Measurements from ENCODE around the gene LDLRAD3. TPM values are rescaled to one million over a fixed set of nuclear protein-coding genes. Genes with fewer than 3 reads are reported as not detected.

Gene LDLRAD3
- total RNA-seq, 2 donors from 2014 or later: 19.2 to 30.6 TPM

- Mint-ChIP-seq H3K27ac (no peak overlapping the region), H3K9me3 (no peaks in the 10 kb centered on the region), H3K36me3 (ENCODE audit: low read depth) (peaks cover 11% of the 10 kb centered on the region), H3K4me3 (no peak overlapping the region), H3K27me3 (ENCODE audit: insufficient read depth) (no peaks in the 10 kb centered on the region), H3K4me1 (peaks cover 5% of the 10 kb centered on the region)
- Histone ChIP-seq H3K4me1 (ENCODE audit: control insufficient read depth, insufficient read depth, low read length) (peaks cover 4% of the 10 kb centered on the region), H3K27me3 (ENCODE audit: control insufficient read depth, insufficient read depth, low read length, poor library complexity, severe bottlenecking) (no peaks in the 10 kb centered on the region), H3K36me3 (ENCODE audit: control insufficient read depth, insufficient read depth, low read length) (no peaks in the 10 kb centered on the region), H3K4me3 (ENCODE audit: low read length) (no peak overlapping the region), H3K9ac (ENCODE audit: extremely low read depth, low read length, poor library complexity, severe bottlenecking) (no peak overlapping the region), H3K27ac (ENCODE audit: low read depth, low read length) (no peak overlapping the region), H3K9me3 (ENCODE audit: control insufficient read depth, low read length) (no peaks in the 10 kb centered on the region)
- TF ChIP-seq CTCF (conservative IDR thresholded peaks at IDR 0.05): no peak
- DNase-seq: no peak
Measured at GRCh38 chr11:36237391-36237790, 293.5 kb downstream of the LDLRAD3 start.

- Histone ChIP-seq H3K4me1 (ENCODE audit: control insufficient read depth, insufficient read depth, low read length) (peaks cover 4% of the 10 kb centered on the region), H3K36me3 (ENCODE audit: control insufficient read depth, insufficient read depth, low read length) (no peaks in the 10 kb centered on the region), H3K4me3 (ENCODE audit: low read length) (no peak overlapping the region), H3K27ac (ENCODE audit: low read depth, low read length) (no peak overlapping the region), H3K27me3 (ENCODE audit: control insufficient read depth, insufficient read depth, low read length, poor library complexity, severe bottlenecking) (no peaks in the 10 kb centered on the region), H3K9ac (ENCODE audit: extremely low read depth, low read length, poor library complexity, severe bottlenecking) (no peak overlapping the region), H3K9me3 (ENCODE audit: control insufficient read depth, low read length) (no peaks in the 10 kb centered on the region)
- H3K4me1 Mint-ChIP-seq: peaks cover 5% of the 10 kb centered on the region
- DNase-seq: no peak
- H3K27ac Mint-ChIP-seq: no peak overlapping the region
- no peak for TF ChIP-seq CTCF (conservative IDR thresholded peaks at IDR 0.05)
- no peak overlapping the region for H3K4me3 Mint-ChIP-seq
- no peaks in the 10 kb centered on the region for H3K27me3 Mint-ChIP-seq (ENCODE audit: insufficient read depth)
- H3K36me3 Mint-ChIP-seq (ENCODE audit: low read depth): peaks cover 8% of the 10 kb centered on the region
- no peaks in the 10 kb centered on the region for H3K9me3 Mint-ChIP-seq
Measured at GRCh38 chr11:36238036-36238631, 294.3 kb downstream of the LDLRAD3 start.

- Histone ChIP-seq H3K9ac (ENCODE audit: extremely low read depth, low read length, poor library complexity, severe bottlenecking) (no peak overlapping the region), H3K27ac (ENCODE audit: low read depth, low read length) (no peak overlapping the region), H3K4me3 (ENCODE audit: low read length) (no peak overlapping the region), H3K9me3 (ENCODE audit: control insufficient read depth, low read length) (no peaks in the 10 kb centered on the region), H3K4me1 (ENCODE audit: control insufficient read depth, insufficient read depth, low read length) (peaks cover 4% of the 10 kb centered on the region), H3K36me3 (ENCODE audit: control insufficient read depth, insufficient read depth, low read length) (no peaks in the 10 kb centered on the region), H3K27me3 (ENCODE audit: control insufficient read depth, insufficient read depth, low read length, poor library complexity, severe bottlenecking) (no peaks in the 10 kb centered on the region)
- Mint-ChIP-seq H3K27ac (no peak overlapping the region), H3K9me3 (no peaks in the 10 kb centered on the region), H3K4me3 (no peak overlapping the region), H3K36me3 (ENCODE audit: low read depth) (peaks cover 8% of the 10 kb centered on the region), H3K4me1 (peaks cover 9% of the 10 kb centered on the region), H3K27me3 (ENCODE audit: insufficient read depth) (no peaks in the 10 kb centered on the region)
- no peak for TF ChIP-seq CTCF (conservative IDR thresholded peaks at IDR 0.05)
- no peak for DNase-seq
- 100% methylated on average over 1 of the region's 1 CpG; no CpG with 5 or more reads in 1 of the 2 experiments for WGBS, 2 experiments (ENCODE audit: insufficient coverage in 1 of 2, insufficient read length in 1 of 2)
Measured at GRCh38 chr11:36238881-36239280, 295.0 kb downstream of the LDLRAD3 start.
